ENCODE results near the gene DNAAF5.
"Not testable (repeated sequence)": the region's sequence is repeated elsewhere in the genome, so short reads cannot be mapped to it uniquely, and the experiment has no call there.

DNAAF5 gene

GRCh38 chr7:730501-731439 lies 4.3 kb downstream of the DNAAF5 start:
- no peak for DNase-seq

DNA sequence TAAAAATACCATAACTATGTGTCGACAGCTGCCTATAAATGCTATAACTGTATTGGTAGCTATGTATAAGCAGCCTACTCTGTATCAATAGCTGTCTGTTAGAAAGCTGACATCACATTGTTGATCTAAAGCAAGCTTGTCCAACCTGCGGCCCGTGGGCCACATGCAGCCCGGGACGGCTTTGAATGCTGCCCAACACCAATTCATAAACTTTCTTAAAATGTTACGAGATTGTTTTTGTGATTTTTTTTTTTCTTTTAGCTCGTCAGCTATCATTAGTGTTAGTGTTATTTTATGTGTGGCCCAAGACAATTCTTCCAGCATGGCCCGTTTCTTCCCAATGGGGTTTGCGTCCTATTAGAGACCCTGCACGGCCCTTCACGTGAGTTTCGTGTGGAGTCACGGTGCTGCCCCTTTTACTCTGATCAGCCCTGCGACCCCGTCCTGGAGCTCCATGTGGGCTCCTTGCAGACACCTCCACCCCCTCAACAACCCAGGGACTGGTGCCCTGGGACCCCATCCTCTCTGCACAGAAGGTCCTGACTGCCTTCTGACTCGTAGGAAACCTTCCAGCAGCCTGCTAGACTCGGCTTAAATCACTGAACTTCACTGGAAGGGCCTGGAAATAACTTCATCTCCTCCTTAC lies 5.1 kb downstream of the DNAAF5 start:
- DNase-seq = no peak

GRCh38 chr7:732094-732541 lies 5.6 kb downstream of the DNAAF5 start:
- peak; percentile 75 for DNase-seq

DNA sequence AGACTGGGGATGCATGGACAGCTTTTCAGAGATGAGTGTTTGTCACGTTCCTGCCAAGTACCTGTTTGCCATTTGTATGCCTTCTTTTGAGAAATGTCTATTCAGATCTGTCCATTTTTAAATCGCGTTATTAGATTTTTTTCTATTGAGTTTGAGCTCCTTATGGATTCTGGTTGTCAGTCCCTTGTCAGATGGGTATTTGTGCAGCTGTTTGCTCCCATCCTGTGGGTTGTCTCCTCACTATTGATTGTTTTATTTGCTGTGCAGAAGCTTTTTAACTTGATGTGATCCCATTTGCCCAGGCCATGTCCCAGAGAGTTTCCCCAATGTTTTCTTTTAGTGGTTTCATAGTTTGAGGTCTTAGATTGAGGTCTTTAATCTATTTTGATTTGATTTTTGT lies 6.1 kb downstream of the DNAAF5 start:
- no peak for DNase-seq

- DNase-seq = no peak
These were observed 7.7 kb downstream of the DNAAF5 start for GRCh38 chr7:734214-734613.

DNA sequence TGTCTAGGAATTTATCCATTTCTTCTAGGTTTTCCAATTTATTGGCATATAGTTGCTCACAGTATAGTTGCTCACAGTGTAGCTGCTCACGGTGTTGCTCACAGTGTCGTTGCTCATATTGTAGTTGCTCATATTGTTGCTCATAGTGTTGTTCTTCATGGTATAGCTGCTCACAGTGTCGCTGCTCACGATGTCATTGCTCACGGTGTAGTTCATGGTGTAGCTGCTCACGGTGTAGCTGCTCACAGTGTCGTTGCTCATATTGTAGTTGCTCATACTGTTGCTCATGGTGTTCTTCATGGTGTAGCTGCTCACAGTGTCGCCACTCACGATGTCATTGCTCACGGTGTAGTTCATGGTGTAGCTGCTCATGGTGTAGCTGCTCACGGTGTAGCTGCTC lies 8.3 kb downstream of the DNAAF5 start:
- no peak for DNase-seq

- DNase-seq = no peak
These were observed 11.7 kb downstream of the DNAAF5 start for GRCh38 chr7:738241-738640.

DNA sequence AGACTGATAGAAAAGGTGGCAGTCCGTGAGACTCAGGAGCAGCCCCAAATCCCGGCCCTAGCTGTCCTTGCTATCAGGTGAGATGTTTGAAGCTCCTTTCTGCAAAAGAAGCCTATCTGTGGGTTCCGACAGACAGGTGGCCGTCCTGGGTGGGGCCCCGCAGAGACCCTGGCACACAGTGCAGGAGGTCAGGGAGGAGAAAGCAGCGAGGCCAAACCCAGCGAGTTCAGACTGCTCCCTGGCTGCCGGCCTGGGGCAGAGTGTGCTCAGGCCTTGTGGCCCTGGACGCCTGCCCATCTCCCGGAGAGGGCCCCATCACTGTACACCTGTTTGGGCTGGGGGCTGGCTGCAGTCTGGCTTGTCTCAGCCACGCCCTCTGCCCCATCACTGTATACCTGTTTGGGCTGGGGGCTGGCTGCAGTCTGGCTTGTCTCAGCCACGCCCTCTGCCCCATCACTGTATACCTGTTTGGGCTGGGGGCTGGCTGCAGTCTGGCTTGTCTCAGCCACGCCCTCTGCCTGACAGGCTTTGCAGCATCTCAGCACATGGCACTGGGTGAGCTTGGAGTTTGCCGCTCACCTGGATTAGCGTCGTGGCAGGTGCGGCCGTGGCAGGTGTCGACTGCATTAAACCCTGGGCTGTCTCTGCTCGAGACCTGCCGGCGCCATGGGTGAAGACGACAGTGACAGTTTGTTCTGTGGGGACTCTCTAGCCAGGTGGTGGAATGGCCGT lies 12.4 kb downstream of the DNAAF5 start:
- DNase-seq = no peak

- no peak for DNase-seq
These were observed 13.0 kb downstream of the DNAAF5 start for GRCh38 chr7:739455-739982.

- DNase-seq = no peak
These were observed 13.8 kb downstream of the DNAAF5 start for GRCh38 chr7:739983-740942.

GRCh38 chr7:741191-741671 lies 14.7 kb downstream of the DNAAF5 start:
- no peak for DNase-seq

GRCh38 chr7:741850-742249 lies 15.4 kb downstream of the DNAAF5 start:
- DNase-seq = no peak

DNA sequence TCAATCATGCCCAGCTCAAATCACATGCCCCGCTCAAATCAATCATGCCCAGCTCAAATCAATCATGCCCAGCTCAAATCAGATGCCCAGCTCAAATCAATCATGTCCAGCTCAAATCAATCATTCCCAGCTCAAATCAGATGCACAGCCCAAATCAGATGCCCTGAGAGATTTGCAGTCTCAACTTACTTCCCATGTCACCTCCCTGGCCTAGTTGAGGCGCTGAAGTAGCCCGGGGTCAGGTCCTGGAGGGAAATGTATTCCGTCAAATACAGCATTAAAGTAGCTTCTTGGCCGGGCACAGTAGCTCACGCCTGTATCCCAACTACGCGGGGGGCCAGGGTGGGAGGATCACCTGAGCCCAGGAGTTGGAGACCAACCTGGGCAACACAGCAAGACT lies 16.3 kb downstream of the DNAAF5 start:
- no peak for DNase-seq

GRCh38 chr7:743341-744127 lies 17.0 kb downstream of the DNAAF5 start:
- not testable (repeated sequence) for DNase-seq

- not testable (repeated sequence) for DNase-seq
These were observed 17.6 kb downstream of the DNAAF5 start for GRCh38 chr7:744128-744520.

DNA sequence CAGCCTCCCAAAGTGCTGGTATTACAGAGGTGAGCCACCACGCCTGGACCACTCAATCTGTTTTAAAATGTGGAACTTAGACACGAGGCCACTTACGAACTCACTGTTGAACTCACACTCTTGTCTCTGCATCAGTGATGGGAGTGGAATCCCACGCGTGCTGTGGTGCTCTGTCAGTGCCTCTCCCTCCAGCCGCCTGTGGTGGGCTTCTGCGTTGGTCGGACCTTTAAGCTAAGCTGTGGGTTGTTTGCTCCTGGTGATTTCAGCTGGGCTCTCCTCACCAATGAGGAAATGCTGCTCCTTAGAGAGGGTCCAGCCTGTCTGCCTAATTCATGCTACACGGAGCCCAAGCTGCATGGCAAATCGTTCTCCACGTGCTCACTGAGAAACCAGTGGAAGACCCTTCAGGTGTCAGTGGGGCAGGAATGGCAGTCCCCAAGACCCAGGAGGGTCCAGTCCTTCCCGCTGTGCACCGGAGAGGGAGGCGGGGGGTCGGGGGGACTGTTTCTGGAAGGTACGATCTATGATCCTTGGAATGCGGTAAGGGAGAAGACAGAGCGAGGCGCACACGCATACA lies 18.4 kb downstream of the DNAAF5 start:
- DNase-seq = no peak

- DNase-seq = no peak
These were observed 19.1 kb downstream of the DNAAF5 start for GRCh38 chr7:745431-746154.

GRCh38 chr7:746155-747061 lies 19.9 kb downstream of the DNAAF5 start:
- no peak for DNase-seq

DNA sequence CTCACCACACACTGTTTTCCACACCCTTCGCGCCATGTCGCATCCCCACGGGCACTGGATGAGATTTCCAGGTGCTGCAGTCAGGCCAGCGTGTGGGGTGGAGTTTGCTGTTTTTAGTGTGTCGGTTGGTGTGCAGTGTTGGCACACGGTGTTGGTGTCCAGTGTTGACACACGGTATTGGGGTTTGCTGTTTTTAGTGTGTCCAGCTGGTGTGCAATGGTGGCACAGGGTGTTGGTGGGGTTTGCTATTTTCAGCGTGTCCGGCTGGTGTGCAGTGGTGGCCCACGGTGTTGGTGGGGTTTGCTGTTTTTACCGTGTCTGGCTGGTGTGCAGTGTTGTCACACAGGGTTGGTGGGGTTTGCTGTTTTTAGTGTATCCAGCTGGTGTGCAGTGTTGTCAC lies 20.7 kb downstream of the DNAAF5 start:
- no peak for DNase-seq

Data from islet precursor cell (in vitro differentiated cells).